Mesothelial cell of epicardium (in vitro differentiated cells): ENCODE data around the gene MID1. TPM values are rescaled to one million over a fixed set of nuclear protein-coding genes. Genes with fewer than 3 reads are reported as not detected.

Experiments
- DNase-seq, 2 experiments: peaks; one replicate each; pipeline ENCODE4 v3.0.0; 2021; ENCODE audit warnings: low spot score in 2 of 2; ENCODE audit not compliant: unreplicated experiment in 2 of 2
- H3K27ac Mint-ChIP-seq: 2 replicates; pipeline ENCODE4 v1.8.0; 2021; ENCODE audit warnings: mixed read lengths
- H3K27me3 Mint-ChIP-seq: 2 replicates; pipeline ENCODE4 v1.8.0; 2021; ENCODE audit warnings: low read depth, mixed read lengths
- H3K36me3 Mint-ChIP-seq: 2 replicates; pipeline ENCODE4 v1.8.0; 2021; ENCODE audit warnings: mixed read lengths
- H3K4me1 Mint-ChIP-seq: 2 replicates; pipeline ENCODE4 v1.8.0; 2021; ENCODE audit warnings: mixed read lengths
- H3K4me3 Mint-ChIP-seq: 2 replicates; pipeline ENCODE4 v1.8.0; 2021; ENCODE audit warnings: mild to moderate bottlenecking, moderate library complexity, mixed read lengths
- H3K9me3 Mint-ChIP-seq: 2 replicates; pipeline ENCODE4 v1.8.0; 2021; ENCODE audit warnings: mixed read lengths
- total RNA-seq: library from RNA; stranded (reverse); gene quantifications from 3 replicates; pipeline ENCODE4 v1.2.1, GENCODE V29; 2021
- TF ChIP-seq, protein P1 (sequence below): fragments of 200-600 bp; sonication (generic); IDR thresholded peaks from one replicate; pipeline ENCODE4 v1.5.0; 2021; ENCODE audit warnings: antibody characterized with exemption; ENCODE audit not compliant: unreplicated experiment

MID1 gene
- total RNA-seq, 1 donor from 2014 or later, result 48.3 TPM

DNA sequence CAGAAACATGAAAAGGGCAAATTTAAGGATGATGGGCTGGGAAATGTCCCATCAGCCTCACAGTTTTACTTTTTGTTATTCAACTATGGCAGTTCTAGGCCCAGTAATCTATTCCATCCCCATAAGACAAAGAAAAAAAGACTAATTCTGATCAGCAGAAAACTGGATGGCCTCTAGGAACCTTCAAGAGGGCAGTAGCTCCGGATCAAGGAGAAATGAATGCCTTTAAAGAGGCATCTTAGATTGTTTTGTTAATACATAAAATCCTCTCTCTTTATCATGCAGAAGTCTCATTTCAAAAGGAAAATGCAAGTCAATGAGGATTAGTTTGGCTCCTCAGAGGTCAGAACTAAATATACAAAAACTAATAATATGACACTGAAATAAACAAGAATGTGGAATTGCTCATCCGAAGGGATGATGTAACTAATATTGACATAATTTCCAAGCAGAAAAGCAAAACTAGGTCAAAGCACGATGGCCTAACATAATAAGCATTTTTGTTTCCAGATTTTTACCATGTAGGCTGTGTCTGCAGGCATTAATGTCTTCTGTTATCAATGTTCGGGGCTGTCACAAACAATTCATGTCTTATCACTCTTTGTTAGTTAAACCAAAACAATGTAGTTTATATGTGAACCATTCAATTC lies 8.8 kb downstream of the MID1 start:
- peaks cover 43% of the 10 kb centered on the region for H3K4me1 Mint-ChIP-seq
- DNase-seq, result no peak
- no peak overlapping the region for H3K4me3 Mint-ChIP-seq
- no peaks in the 10 kb centered on the region for H3K36me3 Mint-ChIP-seq
- peaks cover 11% of the 10 kb centered on the region for H3K9me3 Mint-ChIP-seq
- peak overlapping the region; percentile 63 for H3K27ac Mint-ChIP-seq
- H3K27me3 Mint-ChIP-seq, result no peaks in the 10 kb centered on the region
- TF ChIP-seq, protein P1, sequence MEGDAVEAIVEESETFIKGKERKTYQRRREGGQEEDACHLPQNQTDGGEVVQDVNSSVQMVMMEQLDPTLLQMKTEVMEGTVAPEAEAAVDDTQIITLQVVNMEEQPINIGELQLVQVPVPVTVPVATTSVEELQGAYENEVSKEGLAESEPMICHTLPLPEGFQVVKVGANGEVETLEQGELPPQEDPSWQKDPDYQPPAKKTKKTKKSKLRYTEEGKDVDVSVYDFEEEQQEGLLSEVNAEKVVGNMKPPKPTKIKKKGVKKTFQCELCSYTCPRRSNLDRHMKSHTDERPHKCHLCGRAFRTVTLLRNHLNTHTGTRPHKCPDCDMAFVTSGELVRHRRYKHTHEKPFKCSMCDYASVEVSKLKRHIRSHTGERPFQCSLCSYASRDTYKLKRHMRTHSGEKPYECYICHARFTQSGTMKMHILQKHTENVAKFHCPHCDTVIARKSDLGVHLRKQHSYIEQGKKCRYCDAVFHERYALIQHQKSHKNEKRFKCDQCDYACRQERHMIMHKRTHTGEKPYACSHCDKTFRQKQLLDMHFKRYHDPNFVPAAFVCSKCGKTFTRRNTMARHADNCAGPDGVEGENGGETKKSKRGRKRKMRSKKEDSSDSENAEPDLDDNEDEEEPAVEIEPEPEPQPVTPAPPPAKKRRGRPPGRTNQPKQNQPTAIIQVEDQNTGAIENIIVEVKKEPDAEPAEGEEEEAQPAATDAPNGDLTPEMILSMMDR, result no peak

DNA sequence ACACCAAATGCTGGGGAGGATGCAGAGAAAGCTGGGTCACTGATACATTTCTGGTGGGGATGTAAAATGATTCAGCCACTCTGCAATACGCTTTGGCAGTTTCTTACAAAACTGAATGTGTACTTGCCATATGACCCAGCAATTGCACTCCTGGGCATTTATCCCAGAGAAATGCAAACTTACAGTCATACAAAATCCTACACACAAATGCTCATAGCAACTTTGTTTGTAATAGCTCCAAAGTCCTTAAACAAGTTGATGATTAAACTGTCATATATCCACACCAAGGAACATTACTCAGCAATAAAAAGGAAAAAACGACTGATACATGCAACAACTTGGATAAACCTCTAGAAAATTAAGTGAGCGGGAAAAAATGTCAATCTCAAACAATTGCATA lies 12.3 kb downstream of the MID1 start:
- DNase-seq, result no peak
- no peaks in the 10 kb centered on the region for H3K36me3 Mint-ChIP-seq
- peaks cover 48% of the 10 kb centered on the region for H3K4me1 Mint-ChIP-seq
- H3K27me3 Mint-ChIP-seq, result no peaks in the 10 kb centered on the region
- peaks cover 12% of the 10 kb centered on the region for H3K9me3 Mint-ChIP-seq
- H3K4me3 Mint-ChIP-seq, result no peak overlapping the region
- TF ChIP-seq, protein P1, result no peak
- no peak overlapping the region for H3K27ac Mint-ChIP-seq

DNA sequence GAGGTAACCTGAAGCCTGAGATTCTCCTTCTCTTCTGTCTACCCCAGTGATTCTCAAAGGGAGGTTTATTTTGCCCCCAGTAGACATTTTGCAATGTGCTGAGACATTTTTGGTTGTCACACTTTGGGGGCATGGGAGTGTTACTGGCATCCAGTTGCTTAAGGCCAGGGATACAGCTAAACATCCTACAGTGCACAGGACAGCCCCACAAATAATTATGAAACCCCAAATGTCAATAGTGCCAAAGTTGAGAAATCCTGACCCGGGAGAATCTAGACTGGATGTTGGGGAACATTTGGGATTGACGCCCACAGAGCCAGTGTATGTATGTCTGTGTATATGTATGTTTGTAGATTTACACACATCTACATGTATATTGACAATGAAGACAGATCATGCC lies 13.2 kb downstream of the MID1 start:
- peaks cover 49% of the 10 kb centered on the region for H3K4me1 Mint-ChIP-seq
- DNase-seq, result no peak
- no peaks in the 10 kb centered on the region for H3K27me3 Mint-ChIP-seq
- TF ChIP-seq, protein P1, result no peak
- no peaks in the 10 kb centered on the region for H3K36me3 Mint-ChIP-seq
- H3K4me3 Mint-ChIP-seq, result no peak overlapping the region
- peaks cover 16% of the 10 kb centered on the region for H3K9me3 Mint-ChIP-seq
- no peak overlapping the region for H3K27ac Mint-ChIP-seq

DNA sequence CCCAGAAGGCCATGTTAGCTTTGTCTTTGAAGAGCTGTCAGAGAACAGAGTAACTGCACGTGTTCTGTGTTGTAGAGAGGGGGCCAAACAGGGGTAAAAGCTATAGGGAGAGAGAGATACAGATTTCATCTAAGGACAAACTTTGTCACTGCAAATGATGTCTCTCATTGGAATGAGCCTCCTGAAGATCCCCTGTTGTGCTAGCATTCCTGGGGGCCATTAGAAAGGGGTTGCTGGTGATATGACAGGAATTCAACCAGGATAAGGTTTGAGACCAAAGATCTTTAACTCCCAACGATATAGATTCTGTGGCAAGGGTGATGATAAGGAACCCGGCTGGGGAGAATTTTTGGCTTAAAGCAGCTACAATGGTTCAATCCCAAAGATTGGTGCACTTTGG lies 16.8 kb downstream of the MID1 start:
- Mint-ChIP-seq H3K27ac (peak overlapping the region; percentile 49), H3K27me3 (no peaks in the 10 kb centered on the region), H3K36me3 (peaks cover 5% of the 10 kb centered on the region), H3K9me3 (peaks cover 20% of the 10 kb centered on the region), H3K4me1 (peaks cover 26% of the 10 kb centered on the region), H3K4me3 (no peak overlapping the region)
- no peak for DNase-seq
- TF ChIP-seq, protein P1, result no peak

DNA sequence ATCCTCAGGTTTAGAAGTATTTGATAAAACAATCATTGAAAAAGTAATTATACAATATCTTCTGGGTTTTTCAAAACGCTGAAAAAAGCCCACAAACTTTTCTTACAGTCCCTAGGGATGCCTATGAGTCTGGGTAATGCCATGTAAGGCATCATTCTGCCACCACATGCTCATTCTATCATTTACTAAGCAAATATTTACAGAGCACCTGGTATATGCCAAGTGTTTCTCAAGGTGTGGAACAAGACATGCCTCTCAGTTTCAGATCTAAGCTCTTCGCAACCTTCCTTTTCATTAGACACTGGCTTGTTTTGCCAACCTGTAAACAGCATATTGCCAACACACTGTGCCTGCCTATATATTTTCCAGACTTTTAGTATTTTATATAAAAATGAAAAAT lies 17.7 kb downstream of the MID1 start:
- TF ChIP-seq, protein P1, result no peak
- H3K27ac Mint-ChIP-seq, result peak overlapping the region; percentile 85
- no peak overlapping the region for H3K4me3 Mint-ChIP-seq
- H3K9me3 Mint-ChIP-seq, result peaks cover 17% of the 10 kb centered on the region
- H3K27me3 Mint-ChIP-seq, result no peaks in the 10 kb centered on the region
- DNase-seq, result no peak
- peaks cover 5% of the 10 kb centered on the region for H3K36me3 Mint-ChIP-seq
- peaks cover 26% of the 10 kb centered on the region for H3K4me1 Mint-ChIP-seq
